Spleen (tissue), 7 donors: Measurements from ENCODE around the gene MALSU1.

Experiments
- CTCF ChIP-seq, 11 experiments: fragments of 200-600 bp in 7 of 11; fragments of 450-650 bp in 4 of 11; sonication (generic) in 4 of 11; IDR thresholded peaks in 8 of 11; conservative IDR thresholded peaks in 3 of 11; 1 replicate in 7 of 11; 2 replicates in 4 of 11; pipeline versions ENCODE4 v1.4.0 to v1.8.0; 2016 to 2021; ENCODE audit warnings: antibody characterized with exemption in 11 of 11, inconsistent platforms in 4 of 11, mild to moderate bottlenecking in 1 of 11
- POLR2A ChIP-seq, 3 donors: fragments of 450-650 bp; IDR thresholded peaks; one replicate each; pipeline ENCODE4 v1.5.1; 2017; ENCODE audit warnings: antibody characterized with exemption in 3 of 3, mild to moderate bottlenecking in 1 of 3
- donor health status: DM: no; HTN: no; CAD: no; lungs with moderate emphysema.
- donor health status: DM: no; HTN: no; CAD: no.
- donor health status: DM: no; HTN: no; CAD: no.

- TF ChIP-seq CTCF (IDR thresholded peaks at IDR 0.05 in 8 of 11, conservative IDR thresholded peaks at IDR 0.05 in 3 of 11) = no peak
- TF ChIP-seq POLR2A (IDR thresholded peaks at IDR 0.05) = no peak
Observed at GRCh38 chr7:23336799-23337283, 37.7 kb downstream of the MALSU1 start.
